ENCODE results near the gene RANBP10. TPM values are rescaled to one million over a fixed set of nuclear protein-coding genes. Genes with fewer than 3 reads are reported as not detected.

Gene RANBP10
- total RNA-seq, 6 experiments from 2014 or later, result 15.1 to 38.4 (median 22.7) TPM

- DNase-seq (no peak), ATAC-seq (no peak)
- no peaks in the 10 kb centered on the region for H3K9me3 ChIP-seq
- intact Hi-C loops (cut with DNase I), result loop anchor here in 1 of 2 donors (10.0 kb wide), 1 partner anchor 132 kb away; no protein-coding TSS in a partner anchor
- peak overlapping the region in 1 of 3 donors; percentile 85 for H3K27ac ChIP-seq
- 31% methylated on average over 15 of the region's 24 CpGs for WGBS (ENCODE audit: insufficient coverage, low coverage, low lambda C conversion rate, missing lambda C conversion rate)
- peak overlapping the region; percentile 91 to 98 (median 96) for H3K4me3 ChIP-seq
- peaks cover 0 to 25% (median 6%) of the 10 kb centered on the region in 4 donors for H3K4me1 ChIP-seq
- TF ChIP-seq CTCF (IDR thresholded peaks at IDR 0.05), result peak in 3 of 4 donors; percentile 7 to 22 (median 9)
- no peak for TF ChIP-seq POLR2A (IDR thresholded peaks at IDR 0.05)
- peaks cover 0 to 12% (median 2%) of the 10 kb centered on the region in 4 donors for H3K36me3 ChIP-seq
- no peaks in the 10 kb centered on the region for H3K27me3 ChIP-seq
Measured at GRCh38 chr16:67807148-67807682, 855 bp upstream of the RANBP10 start.

- WGBS (ENCODE audit: insufficient coverage, low coverage, low lambda C conversion rate, missing lambda C conversion rate), result 5% methylated on average over 4 of the region's 26 CpGs
- H3K4me3 ChIP-seq, result peak overlapping the region; percentile 91 to 98 (median 96)
- H3K9me3 ChIP-seq, result no peaks in the 10 kb centered on the region
- peaks cover 0 to 18% (median 4%) of the 10 kb centered on the region in 4 donors for H3K36me3 ChIP-seq
- ATAC-seq, result peak in 3 of 4 donors; percentile 0 to 2 (median 1)
- intact Hi-C loops (cut with DNase I), result loop anchor here in 1 of 2 donors (10.0 kb wide), 1 partner anchor 131 kb away; no protein-coding TSS in a partner anchor
- H3K27me3 ChIP-seq, result no peaks in the 10 kb centered on the region
- H3K4me1 ChIP-seq, result peaks cover 0 to 30% (median 6%) of the 10 kb centered on the region in 4 donors
- TF ChIP-seq POLR2A (IDR thresholded peaks at IDR 0.05), result no peak
- TF ChIP-seq CTCF (IDR thresholded peaks at IDR 0.05), result no peak
- peak in 2 of 3 donors; percentile 35 to 62 for DNase-seq
- H3K27ac ChIP-seq, result peak overlapping the region; percentile 59 to 85 (median 76)
Measured at GRCh38 chr16:67805718-67806427, 487 bp downstream of the RANBP10 start.

- ATAC-seq, result peak in 2 of 4 donors; percentile 2 to 8
- TF ChIP-seq POLR2A (IDR thresholded peaks at IDR 0.05) (no peak), CTCF (IDR thresholded peaks at IDR 0.05) (no peak)
Measured at GRCh38 chr16:67804853-67805542, 1.4 kb downstream of the RANBP10 start.

GRCh38 chr16:67803894-67804293 lies 2.5 kb downstream of the RANBP10 start:
- 74% methylated on average over 3 of the region's 3 CpGs for WGBS (ENCODE audit: insufficient coverage, low coverage, low lambda C conversion rate, missing lambda C conversion rate)
- H3K9me3 ChIP-seq, result no peaks in the 10 kb centered on the region
- no peak overlapping the region for H3K27ac ChIP-seq
- no peak overlapping the region for H3K4me3 ChIP-seq
- no peak for DNase-seq
- peaks cover 0 to 27% (median 8%) of the 10 kb centered on the region in 4 donors for H3K36me3 ChIP-seq
- intact Hi-C loops (cut with DNase I), result loop anchor here in 1 of 2 donors (10.0 kb wide), 1 partner anchor 129 kb away; no protein-coding TSS in a partner anchor
- H3K4me1 ChIP-seq, result peaks cover 0 to 30% (median 6%) of the 10 kb centered on the region in 4 donors
- H3K27me3 ChIP-seq, result no peaks in the 10 kb centered on the region
- no peak for TF ChIP-seq CTCF (IDR thresholded peaks at IDR 0.05)
- TF ChIP-seq POLR2A (IDR thresholded peaks at IDR 0.05), result no peak
- ATAC-seq, result no peak

More at GRCh38 chr16:67804853-67805542, 1.4 kb downstream of the RANBP10 start:
- Histone ChIP-seq H3K36me3 (peaks cover 0 to 21% (median 7%) of the 10 kb centered on the region in 4 donors), H3K27me3 (no peaks in the 10 kb centered on the region), H3K9me3 (no peaks in the 10 kb centered on the region), H3K4me3 (peak overlapping the region; percentile 91 to 98 (median 96)), H3K4me1 (peaks cover 0 to 30% (median 6%) of the 10 kb centered on the region in 4 donors), H3K27ac (peak overlapping the region; percentile 59 to 85 (median 76))
- WGBS (ENCODE audit: insufficient coverage, low coverage, low lambda C conversion rate, missing lambda C conversion rate), result 28% methylated on average over 4 of the region's 4 CpGs
- intact Hi-C loops (cut with DNase I), result loop anchor here in 1 of 2 donors (10.0 kb wide), 1 partner anchor 130 kb away; no protein-coding TSS in a partner anchor
- peak in 1 of 3 donors; percentile 60 for DNase-seq

Data from right lobe of liver (tissue), 6 donors.